Measurements from ENCODE around the gene BARX2.

Gene BARX2

DNA sequence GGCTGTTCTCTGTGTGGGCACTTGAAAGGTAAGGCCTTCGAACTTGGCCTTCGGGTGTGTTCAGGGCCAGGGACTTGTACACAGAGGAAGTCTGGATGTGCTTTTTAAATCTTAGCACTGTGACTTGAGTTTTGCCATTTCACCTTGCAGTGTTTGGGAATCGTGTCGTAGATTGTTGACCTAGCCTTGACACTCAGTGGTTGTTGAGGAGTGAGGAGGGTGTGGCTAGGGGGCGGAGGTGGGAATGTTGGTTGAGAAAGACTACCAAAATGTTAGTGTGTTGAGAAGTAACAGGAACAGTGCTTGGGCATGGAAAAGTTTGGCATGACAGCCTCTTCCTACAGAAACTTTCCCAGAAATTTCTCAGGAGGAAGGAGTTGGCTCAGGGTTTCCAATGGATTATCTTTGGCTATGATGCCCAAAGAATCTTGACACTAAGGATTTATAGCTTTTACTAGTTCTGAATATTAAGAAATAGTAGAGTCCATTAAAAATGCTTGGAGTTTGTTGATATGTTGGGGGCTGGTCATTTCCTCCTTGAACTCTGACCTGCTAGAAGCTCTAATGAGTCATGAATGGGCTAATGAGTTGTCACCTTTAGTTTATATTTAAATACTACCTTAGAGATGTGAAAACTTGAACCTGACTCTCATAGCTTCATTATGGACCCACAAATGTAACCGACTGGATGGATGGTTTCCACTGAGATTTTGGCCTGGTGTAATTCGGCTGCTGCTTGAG is 40.6 kb downstream of the BARX2 start:
- Histone ChIP-seq H3K9me3 (ENCODE audit: control insufficient read depth in 2 of 2, low read length in 2 of 2) (no peaks in the 10 kb centered on the region), H3K4me1 (ENCODE audit: control insufficient read depth in 2 of 2, insufficient read depth in 2 of 2, low read length in 2 of 2) (peaks cover 19 to 49% of the 10 kb centered on the region in 2 donors), H3K27me3 (ENCODE audit: control insufficient read depth in 2 of 2, insufficient read depth in 2 of 2, low read length in 2 of 2) (no peaks in the 10 kb centered on the region), H3K9ac (ENCODE audit: low read depth in 1 of 2, low read length in 2 of 2) (no peak overlapping the region), H3K36me3 (ENCODE audit: control insufficient read depth in 2 of 2, insufficient read depth in 2 of 2, low read length in 2 of 2) (no peaks in the 10 kb centered on the region), H3K4me3 (ENCODE audit: low read length in 2 of 2) (no peak overlapping the region), H3K27ac (ENCODE audit: low read depth in 2 of 2, low read length in 2 of 2) (peak overlapping the region; percentile 39 to 80)

DNA sequence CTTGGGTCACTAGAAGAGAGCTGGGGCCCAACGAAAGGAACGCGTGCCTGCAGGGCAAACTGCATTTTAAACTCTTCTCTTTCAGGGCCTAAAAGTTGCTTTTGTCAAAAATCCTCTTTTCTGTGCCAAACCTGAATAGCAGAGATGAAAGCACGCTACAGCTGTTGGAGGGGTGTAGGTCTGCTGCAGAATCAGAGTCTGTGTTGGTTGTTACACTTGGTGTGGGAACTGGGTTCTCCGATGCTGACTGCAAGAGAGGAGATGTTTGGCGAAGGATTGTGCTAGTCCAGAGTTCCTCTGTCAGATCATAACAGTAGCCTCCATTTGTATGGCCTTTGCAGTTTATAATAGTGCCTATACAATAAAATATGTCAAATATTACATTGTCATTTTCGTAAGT is 41.8 kb downstream of the BARX2 start:
- Histone ChIP-seq H3K36me3 (ENCODE audit: control insufficient read depth in 2 of 2, insufficient read depth in 2 of 2, low read length in 2 of 2) (no peaks in the 10 kb centered on the region), H3K27ac (ENCODE audit: low read depth in 2 of 2, low read length in 2 of 2) (peak overlapping the region; percentile 78 to 84), H3K9ac (ENCODE audit: low read depth in 1 of 2, low read length in 2 of 2) (peak overlapping the region; percentile 32 to 41), H3K4me3 (ENCODE audit: low read length in 2 of 2) (no peak overlapping the region), H3K4me1 (ENCODE audit: control insufficient read depth in 2 of 2, insufficient read depth in 2 of 2, low read length in 2 of 2) (peaks cover 19 to 49% of the 10 kb centered on the region in 2 donors), H3K27me3 (ENCODE audit: control insufficient read depth in 2 of 2, insufficient read depth in 2 of 2, low read length in 2 of 2) (no peaks in the 10 kb centered on the region), H3K9me3 (ENCODE audit: control insufficient read depth in 2 of 2, low read length in 2 of 2) (no peaks in the 10 kb centered on the region)

DNA sequence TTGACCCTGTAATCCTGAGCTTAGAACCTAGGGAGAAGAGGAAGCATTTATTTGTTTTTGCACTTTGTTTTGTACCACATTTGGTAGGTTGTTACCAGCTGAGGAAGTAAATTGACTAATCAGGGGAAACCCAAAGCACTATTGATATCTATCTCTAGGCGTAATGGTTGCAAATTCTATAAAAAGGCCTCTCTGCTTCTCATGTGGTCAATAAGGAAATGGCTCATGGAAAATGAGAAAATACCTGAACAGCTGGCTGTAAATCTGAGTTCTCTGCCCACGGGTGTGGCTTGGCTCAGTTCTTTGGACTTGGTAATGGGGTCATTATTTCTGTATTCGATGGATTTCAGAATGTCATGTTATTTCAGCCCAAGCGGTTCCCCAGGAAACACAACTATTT is 42.4 kb downstream of the BARX2 start:
- Histone ChIP-seq H3K9ac (ENCODE audit: low read depth in 1 of 2, low read length in 2 of 2) (no peak overlapping the region), H3K4me1 (ENCODE audit: control insufficient read depth in 2 of 2, insufficient read depth in 2 of 2, low read length in 2 of 2) (peaks cover 19 to 45% of the 10 kb centered on the region in 2 donors), H3K27ac (ENCODE audit: low read depth in 2 of 2, low read length in 2 of 2) (peak overlapping the region; percentile 78 to 84), H3K27me3 (ENCODE audit: control insufficient read depth in 2 of 2, insufficient read depth in 2 of 2, low read length in 2 of 2) (no peaks in the 10 kb centered on the region), H3K4me3 (ENCODE audit: low read length in 2 of 2) (peak overlapping the region in 1 of 2 donors; percentile 26), H3K36me3 (ENCODE audit: control insufficient read depth in 2 of 2, insufficient read depth in 2 of 2, low read length in 2 of 2) (no peaks in the 10 kb centered on the region), H3K9me3 (ENCODE audit: control insufficient read depth in 2 of 2, low read length in 2 of 2) (no peaks in the 10 kb centered on the region)

DNA sequence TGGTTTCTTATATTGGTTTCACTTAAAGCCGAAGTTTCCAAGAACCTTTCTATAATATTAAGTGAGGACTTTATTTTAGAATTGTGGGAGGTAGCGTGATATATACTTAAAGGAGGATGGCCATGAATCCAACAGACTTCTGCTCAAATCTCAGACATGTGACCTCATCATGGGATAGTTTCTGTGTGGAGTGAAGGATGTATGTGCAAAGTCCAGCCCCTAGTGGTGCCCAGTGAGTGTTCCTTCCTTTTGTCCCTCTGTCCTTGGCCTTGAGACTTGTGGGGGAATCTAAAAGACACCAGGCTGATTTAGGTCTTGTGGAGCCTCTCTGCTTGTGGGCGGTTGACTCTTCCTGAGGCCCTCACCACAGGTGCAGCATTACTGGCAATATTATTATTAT is 43.7 kb downstream of the BARX2 start:
- H3K27me3 ChIP-seq (ENCODE audit: control insufficient read depth in 2 of 2, insufficient read depth in 2 of 2, low read length in 2 of 2): no peaks in the 10 kb centered on the region
- H3K4me3 ChIP-seq (ENCODE audit: low read length in 2 of 2): no peak overlapping the region
- H3K4me1 ChIP-seq (ENCODE audit: control insufficient read depth in 2 of 2, insufficient read depth in 2 of 2, low read length in 2 of 2): peaks cover 15 to 40% of the 10 kb centered on the region in 2 donors
- no peaks in the 10 kb centered on the region for H3K9me3 ChIP-seq (ENCODE audit: control insufficient read depth in 2 of 2, low read length in 2 of 2)
- H3K36me3 ChIP-seq (ENCODE audit: control insufficient read depth in 2 of 2, insufficient read depth in 2 of 2, low read length in 2 of 2): no peaks in the 10 kb centered on the region
- H3K9ac ChIP-seq (ENCODE audit: low read depth in 1 of 2, low read length in 2 of 2): no peak overlapping the region
- no peak overlapping the region for H3K27ac ChIP-seq (ENCODE audit: low read depth in 2 of 2, low read length in 2 of 2)

DNA sequence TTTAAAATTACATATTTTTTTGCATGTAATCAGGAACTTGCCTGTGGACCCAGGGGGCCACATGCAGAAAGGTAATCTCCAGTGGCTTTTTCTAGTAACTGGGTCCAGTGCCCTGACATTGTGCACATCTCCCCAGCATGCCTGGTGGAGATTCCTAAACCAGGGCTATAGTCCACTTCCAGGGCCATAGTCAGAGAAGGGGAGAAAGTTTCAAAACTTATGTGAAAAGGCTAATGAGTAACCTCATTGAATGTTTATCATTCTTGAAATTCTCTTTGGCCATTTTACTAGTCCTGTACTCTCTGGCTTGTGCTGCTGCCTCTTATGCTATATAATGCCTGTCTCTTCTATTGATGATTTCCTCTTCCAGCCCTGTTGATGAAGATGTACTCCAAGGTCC is 47.8 kb downstream of the BARX2 start:
- Histone ChIP-seq H3K9ac (ENCODE audit: low read depth in 1 of 2, low read length in 2 of 2) (no peak overlapping the region), H3K27ac (ENCODE audit: low read depth in 2 of 2, low read length in 2 of 2) (no peak overlapping the region), H3K36me3 (ENCODE audit: control insufficient read depth in 2 of 2, insufficient read depth in 2 of 2, low read length in 2 of 2) (no peaks in the 10 kb centered on the region), H3K27me3 (ENCODE audit: control insufficient read depth in 2 of 2, insufficient read depth in 2 of 2, low read length in 2 of 2) (no peaks in the 10 kb centered on the region), H3K4me1 (ENCODE audit: control insufficient read depth in 2 of 2, insufficient read depth in 2 of 2, low read length in 2 of 2) (peaks cover 3 to 20% of the 10 kb centered on the region in 2 donors), H3K4me3 (ENCODE audit: low read length in 2 of 2) (no peak overlapping the region), H3K9me3 (ENCODE audit: control insufficient read depth in 2 of 2, low read length in 2 of 2) (no peaks in the 10 kb centered on the region)

DNA sequence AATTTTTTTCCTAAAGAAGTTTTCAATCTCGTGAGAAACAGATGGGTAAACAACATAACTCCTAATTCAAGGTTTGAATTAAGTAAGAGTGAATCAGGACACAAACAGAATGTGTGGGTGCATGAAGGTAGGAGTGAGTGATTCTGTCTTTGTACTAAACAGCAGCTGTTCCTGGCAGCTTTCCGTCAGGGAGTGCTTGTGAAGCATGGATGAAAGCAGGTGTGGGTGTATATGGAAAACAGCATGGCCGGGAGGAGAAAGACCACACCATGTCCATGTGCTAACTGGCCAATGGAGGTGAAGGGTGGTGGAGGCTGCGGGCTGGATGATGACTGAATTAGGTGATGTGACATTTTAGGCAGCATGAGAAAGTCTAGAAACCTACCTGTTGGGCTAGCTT is 49.6 kb downstream of the BARX2 start:
- no peaks in the 10 kb centered on the region for H3K27me3 ChIP-seq (ENCODE audit: control insufficient read depth in 2 of 2, insufficient read depth in 2 of 2, low read length in 2 of 2)
- no peak overlapping the region for H3K9ac ChIP-seq (ENCODE audit: low read depth in 1 of 2, low read length in 2 of 2)
- no peak overlapping the region for H3K27ac ChIP-seq (ENCODE audit: low read depth in 2 of 2, low read length in 2 of 2)
- H3K4me1 ChIP-seq (ENCODE audit: control insufficient read depth in 2 of 2, insufficient read depth in 2 of 2, low read length in 2 of 2): peaks cover 0 to 17% of the 10 kb centered on the region in 2 donors
- H3K36me3 ChIP-seq (ENCODE audit: control insufficient read depth in 2 of 2, insufficient read depth in 2 of 2, low read length in 2 of 2): no peaks in the 10 kb centered on the region
- H3K9me3 ChIP-seq (ENCODE audit: control insufficient read depth in 2 of 2, low read length in 2 of 2): no peaks in the 10 kb centered on the region
- no peak overlapping the region for H3K4me3 ChIP-seq (ENCODE audit: low read length in 2 of 2)

DNA sequence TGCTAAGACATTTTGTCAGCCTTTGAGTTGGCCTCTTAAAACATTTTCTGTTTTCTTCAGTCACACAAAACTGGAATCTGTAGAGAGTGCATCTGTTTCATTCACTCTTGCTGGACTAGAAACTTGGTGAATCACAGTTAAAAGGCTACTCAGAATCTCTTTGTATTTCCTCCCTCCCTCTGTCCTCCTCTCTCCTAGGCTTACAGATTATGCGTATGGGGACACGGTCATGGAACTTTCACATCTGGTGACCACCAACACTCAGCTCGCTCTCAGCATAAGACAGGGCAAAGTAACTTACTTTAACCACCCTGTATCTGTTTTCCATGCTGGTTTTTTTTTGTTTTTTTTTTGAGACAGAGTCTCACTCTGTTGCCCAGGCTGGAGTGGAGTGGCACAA is 50.4 kb downstream of the BARX2 start:
- H3K36me3 ChIP-seq (ENCODE audit: control insufficient read depth in 2 of 2, insufficient read depth in 2 of 2, low read length in 2 of 2): no peaks in the 10 kb centered on the region
- no peaks in the 10 kb centered on the region for H3K9me3 ChIP-seq (ENCODE audit: control insufficient read depth in 2 of 2, low read length in 2 of 2)
- no peak overlapping the region for H3K9ac ChIP-seq (ENCODE audit: low read depth in 1 of 2, low read length in 2 of 2)
- no peak overlapping the region for H3K27ac ChIP-seq (ENCODE audit: low read depth in 2 of 2, low read length in 2 of 2)
- H3K27me3 ChIP-seq (ENCODE audit: control insufficient read depth in 2 of 2, insufficient read depth in 2 of 2, low read length in 2 of 2): no peaks in the 10 kb centered on the region
- no peak overlapping the region for H3K4me3 ChIP-seq (ENCODE audit: low read length in 2 of 2)
- H3K4me1 ChIP-seq (ENCODE audit: control insufficient read depth in 2 of 2, insufficient read depth in 2 of 2, low read length in 2 of 2): peaks cover 0 to 17% of the 10 kb centered on the region in 2 donors

DNA sequence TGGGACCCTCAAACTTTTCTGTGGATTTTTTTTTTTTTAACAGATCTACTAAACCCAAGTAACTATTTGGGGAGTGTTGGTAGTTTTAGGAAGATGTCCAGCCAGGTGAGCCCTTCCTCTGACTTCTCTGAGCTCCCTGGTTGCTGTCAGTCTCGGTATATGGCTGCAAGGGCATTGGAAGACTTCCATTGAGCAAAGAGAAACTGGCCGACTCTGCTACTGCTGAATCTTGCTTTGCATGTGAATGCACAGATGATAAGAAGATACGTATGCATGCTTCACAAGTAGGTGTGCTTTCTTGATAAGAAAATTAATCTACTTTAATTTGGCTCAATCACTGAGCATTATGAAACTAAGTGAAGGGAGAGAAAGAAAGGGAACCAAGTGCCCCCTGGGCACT is 51.1 kb downstream of the BARX2 start:
- Histone ChIP-seq H3K27me3 (ENCODE audit: control insufficient read depth in 2 of 2, insufficient read depth in 2 of 2, low read length in 2 of 2) (no peaks in the 10 kb centered on the region), H3K27ac (ENCODE audit: low read depth in 2 of 2, low read length in 2 of 2) (peak overlapping the region; percentile 38 to 39), H3K9ac (ENCODE audit: low read depth in 1 of 2, low read length in 2 of 2) (no peak overlapping the region), H3K4me3 (ENCODE audit: low read length in 2 of 2) (no peak overlapping the region), H3K9me3 (ENCODE audit: control insufficient read depth in 2 of 2, low read length in 2 of 2) (no peaks in the 10 kb centered on the region), H3K36me3 (ENCODE audit: control insufficient read depth in 2 of 2, insufficient read depth in 2 of 2, low read length in 2 of 2) (no peaks in the 10 kb centered on the region), H3K4me1 (ENCODE audit: control insufficient read depth in 2 of 2, insufficient read depth in 2 of 2, low read length in 2 of 2) (peaks cover 0 to 17% of the 10 kb centered on the region in 2 donors)

DNA sequence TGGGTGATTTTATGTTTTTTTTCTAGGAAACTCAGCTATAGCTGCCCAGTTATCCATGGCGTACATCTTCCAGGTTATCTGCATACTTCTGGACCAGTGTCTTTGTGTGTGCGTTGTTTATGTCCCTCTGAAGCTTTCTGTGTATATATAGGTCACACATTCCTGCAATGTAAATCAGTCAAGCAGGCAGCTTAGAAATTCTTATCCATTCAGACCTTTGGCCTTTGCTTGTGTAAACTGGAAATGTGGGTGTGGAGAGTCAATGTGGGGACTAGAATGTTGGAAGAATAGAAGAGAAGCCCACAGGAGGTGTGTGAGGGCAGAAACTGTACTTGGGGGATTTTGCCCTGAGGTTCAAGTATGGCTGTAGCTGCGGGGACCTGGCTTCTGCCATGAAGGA is 51.7 kb downstream of the BARX2 start:
- peak overlapping the region in 1 of 2 donors; percentile 6 for H3K9ac ChIP-seq (ENCODE audit: low read depth in 1 of 2, low read length in 2 of 2)
- peaks cover 0 to 17% of the 10 kb centered on the region in 2 donors for H3K4me1 ChIP-seq (ENCODE audit: control insufficient read depth in 2 of 2, insufficient read depth in 2 of 2, low read length in 2 of 2)
- no peaks in the 10 kb centered on the region for H3K9me3 ChIP-seq (ENCODE audit: control insufficient read depth in 2 of 2, low read length in 2 of 2)
- H3K27me3 ChIP-seq (ENCODE audit: control insufficient read depth in 2 of 2, insufficient read depth in 2 of 2, low read length in 2 of 2): no peaks in the 10 kb centered on the region
- peak overlapping the region in 1 of 2 donors; percentile 46 for H3K4me3 ChIP-seq (ENCODE audit: low read length in 2 of 2)
- H3K27ac ChIP-seq (ENCODE audit: low read depth in 2 of 2, low read length in 2 of 2): peak overlapping the region; percentile 39 to 64
- H3K36me3 ChIP-seq (ENCODE audit: control insufficient read depth in 2 of 2, insufficient read depth in 2 of 2, low read length in 2 of 2): no peaks in the 10 kb centered on the region

DNA sequence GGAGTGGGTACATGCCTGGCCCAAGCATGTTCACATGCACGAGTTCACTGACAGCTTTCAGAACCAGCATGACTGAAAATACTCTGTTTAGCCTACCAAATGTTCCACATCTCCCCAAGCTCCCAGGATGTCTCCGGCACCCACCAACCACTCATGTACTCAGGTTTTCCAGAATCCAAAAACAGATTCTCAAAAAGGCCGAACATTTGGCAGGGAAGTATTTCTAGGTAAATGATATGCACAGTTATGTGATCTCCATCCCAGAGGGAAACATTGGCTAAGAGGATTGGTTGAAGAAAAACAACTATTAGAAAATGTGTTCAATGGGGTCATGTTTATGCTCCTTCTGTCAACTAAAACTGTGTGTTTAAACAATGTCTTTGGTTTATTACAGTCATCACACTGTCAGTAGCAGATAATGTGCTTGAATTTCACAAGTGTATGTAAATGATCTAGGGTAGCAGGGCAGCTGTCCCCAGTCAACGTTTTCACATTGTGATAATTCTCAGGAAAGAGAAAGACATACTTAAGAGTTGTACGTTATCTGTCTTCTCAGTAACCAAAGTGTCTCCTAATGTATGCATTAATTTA is 52.3 kb downstream of the BARX2 start:
- Histone ChIP-seq H3K4me3 (ENCODE audit: low read length in 2 of 2) (peak overlapping the region in 1 of 2 donors; percentile 46), H3K36me3 (ENCODE audit: control insufficient read depth in 2 of 2, insufficient read depth in 2 of 2, low read length in 2 of 2) (no peaks in the 10 kb centered on the region), H3K27ac (ENCODE audit: low read depth in 2 of 2, low read length in 2 of 2) (peak overlapping the region; percentile 39 to 64), H3K9me3 (ENCODE audit: control insufficient read depth in 2 of 2, low read length in 2 of 2) (no peaks in the 10 kb centered on the region), H3K27me3 (ENCODE audit: control insufficient read depth in 2 of 2, insufficient read depth in 2 of 2, low read length in 2 of 2) (no peaks in the 10 kb centered on the region), H3K9ac (ENCODE audit: low read depth in 1 of 2, low read length in 2 of 2) (peak overlapping the region in 1 of 2 donors; percentile 6), H3K4me1 (ENCODE audit: control insufficient read depth in 2 of 2, insufficient read depth in 2 of 2, low read length in 2 of 2) (peaks cover 0 to 17% of the 10 kb centered on the region in 2 donors)
